A549 (cell line): ENCODE measurements around the gene MAN2A2. TPM values are rescaled to one million over a fixed set of nuclear protein-coding genes. Genes with fewer than 3 reads are reported as not detected.

Source experiments
- ATAC-seq, 2 experiments: fragments of 200-7000 bp in 1 of 2; fragments of >200 bp in 1 of 2; cut with Nextera tagmentation in 1 of 2; cut with Tn5 transposase in 1 of 2; 3 replicates each; pipeline versions ENCODE4 v1.8.0 to v1.9.1; 2018 to 2020; ENCODE audit warnings: mild to moderate bottlenecking in 1 of 2, moderate library complexity in 1 of 2
- CTCF ChIA-PET: fragments of 300-600 bp; sonication (Branson Sonifier 250); formaldehyde crosslinking; extraction: SDS; loops from one replicate; lab custom pipeline; 2021; ENCODE audit warnings: antibody characterized with exemption, inconsistent platforms; lab: Yijun Ruan, JAX
- POLR2A ChIA-PET: fragments of 350-600 bp; formaldehyde crosslinking; extraction: SDS; loops from one replicate; lab custom pipeline; 2021; ENCODE audit warnings: antibody characterized with exemption, inconsistent platforms; lab: Yijun Ruan, JAX
- DNase-seq, 2 experiments: peaks; one replicate each; pipeline versions ENCODE4 v3.0.0 to v3.0.0-alpha.2; 2011 to 2016; ENCODE audit warnings: low read depth in 1 of 2, low spot score in 1 of 2
- FAIRE-seq: peaks from 2 replicates; lab custom pipeline; 2011; peaks lifted over from hg19 to GRCh38; lab: Jason Lieb, UNC
- H3K27ac ChIP-seq, 2 experiments: fragments of >200 bp; sonication (Bioruptor Twin); formaldehyde crosslinking; 3 replicates each; pipeline ENCODE4 v1.5.1; 2016 to 2017
- H3K4me1 ChIP-seq: fragments of >200 bp; sonication (Bioruptor Twin); formaldehyde crosslinking; 3 replicates; pipeline ENCODE4 v1.6.1; 2016
- H3K4me2 ChIP-seq: fragments of >200 bp; sonication (Bioruptor Twin); formaldehyde crosslinking; 3 replicates; pipeline ENCODE4 v1.6.1; 2016
- H3K4me3 ChIP-seq: fragments of >200 bp; sonication (Bioruptor Twin); formaldehyde crosslinking; 3 replicates; pipeline ENCODE4 v1.5.1; 2016
- H3K9me3 ChIP-seq: fragments of >200 bp; sonication (Bioruptor Twin); formaldehyde crosslinking; 3 replicates; pipeline ENCODE4 v1.6.1; 2016
- ATOH8 ChIP-seq: fragments of 250-450 bp; sonication (Bioruptor Pico); IDR thresholded peaks from 2 replicates; pipeline ENCODE4 v1.5.0; 2020; ENCODE audit warnings: low read depth, mild to moderate bottlenecking, moderate library complexity
- BCL3 ChIP-seq: fragments of >200 bp; sonication (Bioruptor Twin); formaldehyde crosslinking; IDR thresholded peaks from 3 replicates; pipeline ENCODE4 v1.6.1; 2016
- ELK1 ChIP-seq: fragments of 150-350 bp; IDR thresholded peaks from 2 replicates; pipeline ENCODE4 v1.6.1; 2014; ENCODE audit warnings: low read depth, mild to moderate bottlenecking, low read length
- FOSB ChIP-seq: fragments of 250-450 bp; sonication (Bioruptor Pico); IDR thresholded peaks from 2 replicates; pipeline ENCODE4 v1.5.0; 2020; ENCODE audit warnings: mild to moderate bottlenecking, moderate library complexity
- FOSL2 ChIP-seq, 2 experiments: fragments of 450-650 bp in 1 of 2; fragments of >200 bp in 1 of 2; sonication (Bioruptor Twin) in 1 of 2; formaldehyde crosslinking; IDR thresholded peaks; 2 replicates each; pipeline versions ENCODE4 v1.5.0 to v1.6.1; 2016 to 2020; ENCODE audit warnings: mild to moderate bottlenecking in 1 of 2, moderate library complexity in 1 of 2
- HMGXB4 ChIP-seq: fragments of 250-450 bp; sonication (Bioruptor Pico); IDR thresholded peaks from 2 replicates; pipeline ENCODE4 v1.5.0; 2021; ENCODE audit warnings: mild to moderate bottlenecking, moderate library complexity, borderline replicate concordance
- HOXB13 ChIP-seq: fragments of 250-450 bp; sonication (Bioruptor Pico); IDR thresholded peaks from 2 replicates; pipeline ENCODE4 v1.5.0; 2020; ENCODE audit warnings: low read depth, mild to moderate bottlenecking, moderate library complexity
- JUN ChIP-seq, 2 experiments: fragments of >200 bp; sonication (Bioruptor Twin); formaldehyde crosslinking; IDR thresholded peaks; 2 replicates in 1 of 2; 3 replicates in 1 of 2; pipeline ENCODE4 v1.6.1; 2016 to 2017
- JUNB ChIP-seq: fragments of >200 bp; sonication (Bioruptor Twin); formaldehyde crosslinking; IDR thresholded peaks from 2 replicates; pipeline ENCODE4 v1.6.1; 2016
- MYC ChIP-seq: IDR thresholded peaks from 2 replicates; pipeline ENCODE4 v1.6.1; 2012; ENCODE audit warnings: mild to moderate bottlenecking, inconsistent platforms, low read length, improper control_type of control experiment, borderline replicate concordance
- POLR2A ChIP-seq: IDR thresholded peaks from 2 replicates; pipeline ENCODE4 v1.6.1; 2012; ENCODE audit warnings: mild to moderate bottlenecking, low read length
- POLR2AphosphoS2 ChIP-seq: conservative IDR thresholded peaks from 2 replicates; pipeline ENCODE4 v1.6.1; 2012; ENCODE audit warnings: low read length, improper control_type of control experiment, inconsistent platforms
- RCOR1 ChIP-seq: fragments of 150-350 bp; IDR thresholded peaks from 2 replicates; pipeline ENCODE4 v1.6.1; 2014; ENCODE audit warnings: antibody characterized with exemption, low read length, low read depth
- REST ChIP-seq: fragments of 200-600 bp; sonication (generic); IDR thresholded peaks from 2 replicates; pipeline ENCODE4 v1.6.1; 2016; ENCODE audit warnings: antibody characterized with exemption, mild to moderate bottlenecking, moderate library complexity
- RFX5 ChIP-seq: fragments of 450-650 bp; IDR thresholded peaks from 2 replicates; pipeline ENCODE4 v1.7.1; 2014; ENCODE audit warnings: antibody characterized with exemption, mild to moderate bottlenecking, moderate library complexity
- RNF2 ChIP-seq: fragments of 200-600 bp; sonication (generic); IDR thresholded peaks from 2 replicates; pipeline ENCODE4 v1.6.1; 2016; ENCODE audit warnings: low read depth, mild to moderate bottlenecking, antibody characterized with exemption, moderate library complexity, borderline replicate concordance
- ZC3H11A ChIP-seq: fragments of 450-650 bp; IDR thresholded peaks from 2 replicates; pipeline ENCODE4 v1.6.1; 2014; ENCODE audit warnings: antibody characterized with exemption, mild to moderate bottlenecking
- ZNF302 ChIP-seq: fragments of 250-450 bp; sonication (Bioruptor Pico); IDR thresholded peaks from 2 replicates; pipeline ENCODE4 v1.9.0; 2021; ENCODE audit warnings: inconsistent platforms, mild to moderate bottlenecking, moderate library complexity
- ZSCAN20 ChIP-seq: fragments of 250-450 bp; sonication (Bioruptor Pico); IDR thresholded peaks from 2 replicates; pipeline ENCODE4 v1.8.0; 2022; ENCODE audit warnings: mild to moderate bottlenecking, moderate library complexity
- WGBS: methylation state at CpG from one replicate; pipeline ENCODE4 v1.1.6; 2017; ENCODE audit errors: missing lambda C conversion rate; 5-methylcytosine and 5-hydroxymethylcytosine counted together
- polyA plus RNA-seq, 4 experiments: library from polyadenylated mRNA; depleted of rRNA in 3 of 4; stranded (reverse); fragments of >200 nt; fragmentation: RNase III in 1 of 4; extraction: RNeasy Plus Mini Kit Qiagen cat#74134 plus additional on column Dnase treatment in 1 of 4; gene quantifications; 2 replicates in 3 of 4; 3 replicates in 1 of 4; pipeline ENCODE4 v1.2.3, GENCODE V29; 2011 to 2017

The MAN2A2 gene
- polyA plus RNA-seq, 2 of the 4 experiments (the other 2 are of a cell fraction), result 22.0 to 32.6 TPM

GRCh38 chr15:90962021-90962420 is 58.9 kb downstream of the MAN2A2 start:
- no peak for DNase-seq
- CTCF ChIA-PET, result interaction anchor here (1.1 to 25.4 kb wide), 6 partner anchors 7 to 262 kb away, joined by 3 to 536 read pairs (median 165); partner anchors contain the start of genes HDDC3 and UNC45A
- TF ChIP-seq RNF2 (no peak), ATOH8 (no peak), RFX5 (no peak), ZNF302 (no peak), ZC3H11A (no peak), POLR2A (no peak), ELK1 (no peak), BCL3 (no peak), ZSCAN20 (CRISPR knock-in tag) (no peak), MYC (no peak), HOXB13 (no peak), JUN (IDR thresholded peaks at IDR 0.05) (no peak), REST (no peak), RCOR1 (no peak), FOSB (CRISPR knock-in tag) (no peak), HMGXB4 (no peak)
- TF ChIP-seq, all 56 proteins: peak for 0
- WGBS, result 67% methylated on average over 4 of the region's 4 CpGs
- Histone ChIP-seq H3K4me3 (no peak overlapping the region), H3K27ac (no peak overlapping the region), H3K4me2 (no peak overlapping the region), H3K4me1 (peaks cover 1% of the 10 kb centered on the region; the same call in 1 of the 3 replicates), H3K9me3 (no peaks in the 10 kb centered on the region)
- POLR2A ChIA-PET, result no interaction called here
- FAIRE-seq, result no peak
- ATAC-seq, result no peak

- POLR2A ChIA-PET, result no interaction called here
- ATAC-seq (no peak), DNase-seq (no peak), FAIRE-seq (no peak)
- no peak for TF ChIP-seq FOSL2 (IDR thresholded peaks at IDR 0.05)
- no peak for TF ChIP-seq FOSL2 (CRISPR knock-in tag; IDR thresholded peaks at IDR 0.05)
- TF ChIP-seq POLR2AphosphoS2, result no peak
- TF ChIP-seq JUNB, result no peak
- Histone ChIP-seq H3K27ac (no peak overlapping the region), H3K4me2 (no peak overlapping the region), H3K9me3 (no peaks in the 10 kb centered on the region), H3K4me3 (no peak overlapping the region), H3K4me1 (no peaks in the 10 kb centered on the region)
- 89% methylated on average over 9 of the region's 9 CpGs for WGBS
- CTCF ChIA-PET, result interaction anchor here (1.0 to 7.6 kb wide), 7 partner anchors 7 to 86 kb away, joined by 3 to 127 read pairs (median 4); partner anchors contain the start of gene UNC45A
These were observed 63.2 kb downstream of the MAN2A2 start for GRCh38 chr15:90966262-90966661.
